ENCODE results near the gene ACOT6.
A peak's percentile ranks its signal among the peaks of the same experiment; 100 is the strongest.
"Not testable (repeated sequence)": the region's sequence is repeated elsewhere in the genome, so short reads cannot be mapped to it uniquely, and the experiment has no call there.

The ACOT6 gene

GRCh38 chr14:73594491-73594890 lies 17.8 kb upstream of the ACOT6 start:
- no peak for DNase-seq (ENCODE audit: low read depth in 1 of 2, low spot score in 1 of 2)

- no peak for DNase-seq (ENCODE audit: low read depth in 1 of 2, low spot score in 1 of 2)
Measured at GRCh38 chr14:73599499-73599898, 12.8 kb upstream of the ACOT6 start.

- no peak for DNase-seq (ENCODE audit: low read depth in 1 of 2, low spot score in 1 of 2)
Measured at GRCh38 chr14:73602994-73603393, 9.3 kb upstream of the ACOT6 start.

GRCh38 chr14:73606271-73606670 lies 6.0 kb upstream of the ACOT6 start:
- no peak for DNase-seq (ENCODE audit: low read depth in 1 of 2, low spot score in 1 of 2)

- no peak for DNase-seq (ENCODE audit: low read depth in 1 of 2, low spot score in 1 of 2)
Measured at GRCh38 chr14:73607241-73607640, 5.1 kb upstream of the ACOT6 start.

GRCh38 chr14:73610687-73611086 lies 1.6 kb upstream of the ACOT6 start:
- DNase-seq (ENCODE audit: low read depth in 1 of 2, low spot score in 1 of 2), result no peak

GRCh38 chr14:73613046-73613383 lies 698 bp downstream of the ACOT6 start:
- DNase-seq (ENCODE audit: low read depth in 1 of 2, low spot score in 1 of 2), result no peak

- no peak for DNase-seq (ENCODE audit: low read depth in 1 of 2, low spot score in 1 of 2)
Measured at GRCh38 chr14:73613419-73613963, 1.2 kb downstream of the ACOT6 start.

GRCh38 chr14:73616831-73617230 lies 4.5 kb downstream of the ACOT6 start:
- no peak for DNase-seq (ENCODE audit: low read depth in 1 of 2, low spot score in 1 of 2)

GRCh38 chr14:73619524-73619923 lies 7.2 kb downstream of the ACOT6 start:
- no peak for DNase-seq (ENCODE audit: low read depth in 1 of 2, low spot score in 1 of 2)

- DNase-seq (ENCODE audit: low read depth in 1 of 2, low spot score in 1 of 2), result no peak
Measured at GRCh38 chr14:73620268-73620667, 8.0 kb downstream of the ACOT6 start.

- DNase-seq (ENCODE audit: low read depth in 1 of 2, low spot score in 1 of 2), result no peak
Measured at GRCh38 chr14:73623504-73624054, 11.3 kb downstream of the ACOT6 start.

GRCh38 chr14:73625706-73626105 lies 13.4 kb downstream of the ACOT6 start:
- DNase-seq (ENCODE audit: low read depth in 1 of 2, low spot score in 1 of 2), result no peak

- DNase-seq (ENCODE audit: low read depth in 1 of 2, low spot score in 1 of 2), result no peak
Measured at GRCh38 chr14:73627151-73627558, 14.8 kb downstream of the ACOT6 start.

GRCh38 chr14:73630009-73630780 lies 17.9 kb downstream of the ACOT6 start:
- DNase-seq (ENCODE audit: low read depth in 1 of 2, low spot score in 1 of 2), result no peak

- DNase-seq (ENCODE audit: low read depth in 1 of 2, low spot score in 1 of 2), result peak; percentile 21 to 46
Measured at GRCh38 chr14:73633116-73634010, 21.0 kb downstream of the ACOT6 start.

- no peak for DNase-seq (ENCODE audit: low read depth in 1 of 2, low spot score in 1 of 2)
Measured at GRCh38 chr14:73634011-73634833, 21.9 kb downstream of the ACOT6 start.

GRCh38 chr14:73636355-73636754 lies 24.0 kb downstream of the ACOT6 start:
- DNase-seq (ENCODE audit: low read depth in 1 of 2, low spot score in 1 of 2), result not testable (repeated sequence)

GRCh38 chr14:73637830-73638229 lies 25.5 kb downstream of the ACOT6 start:
- DNase-seq (ENCODE audit: low read depth in 1 of 2, low spot score in 1 of 2), result no peak

GRCh38 chr14:73640796-73641365 lies 28.6 kb downstream of the ACOT6 start:
- DNase-seq (ENCODE audit: low read depth in 1 of 2, low spot score in 1 of 2), result no peak

Data from activated T-helper 1 cell treated with anti-CD3 and anti-CD28 coated beads, Interleukin-2, amount 50 U/mL, for 16 hours (primary cell).